ENCODE measurements around the gene UNC13A. TPM values are rescaled to one million over a fixed set of nuclear protein-coding genes. Genes with fewer than 3 reads are reported as not detected.

Gene UNC13A
- polyA plus RNA-seq, 1 of the 3 experiments (the other 2 are of a cell fraction): 0.38 TPM

DNA sequence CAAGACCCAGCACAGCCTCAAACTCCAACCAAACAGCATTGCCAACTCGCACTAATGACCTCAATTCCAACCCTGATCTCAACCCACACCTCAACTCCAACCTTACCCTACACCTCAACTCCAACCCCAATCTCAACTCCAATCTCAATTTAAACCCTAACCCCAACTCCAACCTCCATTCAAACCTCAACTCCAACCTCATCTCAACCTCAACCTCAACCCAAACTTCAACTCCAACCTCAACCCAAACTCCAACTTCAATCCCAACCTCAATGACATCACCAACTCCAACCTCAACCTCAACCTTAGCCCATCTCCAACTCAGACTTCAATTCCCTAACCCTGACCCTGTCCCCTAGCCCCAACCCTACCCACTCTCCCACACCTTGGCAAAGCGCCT, 58.4 kb downstream of the UNC13A start:
- Histone ChIP-seq H3K9me3 (no peaks in the 10 kb centered on the region), H3K36me3 (replicated peaks in 1 of 2; ENCODE audit: control insufficient read depth in 1 of 2, insufficient read depth in 2 of 2, low read length in 1 of 2) (no peaks in the 10 kb centered on the region), H4K20me1 (ENCODE audit: insufficient read depth) (no peaks in the 10 kb centered on the region), H3K27me3 (ENCODE audit: insufficient read depth) (no peaks in the 10 kb centered on the region), H3K4me1 (ENCODE audit: control insufficient read depth in 1 of 2, insufficient read depth in 2 of 2, low read depth in 1 of 2, low read length in 1 of 2) (no peaks in the 10 kb centered on the region), H3K4me3 (ENCODE audit: low read depth in 2 of 2, low read length in 1 of 2) (no peak overlapping the region), H3F3A (replicated peaks; ENCODE audit: insufficient read depth) (no peaks in the 10 kb centered on the region), H3K79me2 (ENCODE audit: insufficient read depth) (no peaks in the 10 kb centered on the region), H3K27ac (ENCODE audit: low read depth in 2 of 2, low read length in 1 of 2) (no peak overlapping the region), H2AFZ (ENCODE audit: low read depth) (no peak overlapping the region), H3K4me2 (no peak overlapping the region), H3K9ac (no peak overlapping the region), H3K9me2 (no peaks in the 10 kb centered on the region)
- ChIA-PET POLR2A (no interaction called here), CTCF (no interaction called here)
- DNase-seq: no peak
- TF ChIP-seq MXI1 (IDR thresholded peaks at IDR 0.05; ENCODE audit: low read depth, low read length) (no peak), TCF12 (IDR thresholded peaks at IDR 0.05) (no peak), CHD2 (IDR thresholded peaks at IDR 0.05; ENCODE audit: low read length, partially characterized antibody) (no peak), MEF2A (IDR thresholded peaks at IDR 0.05; ENCODE audit: borderline replicate concordance, low read depth) (no peak), YY1 (IDR thresholded peaks at IDR 0.05; ENCODE audit: low read depth) (no peak), NFIC (IDR thresholded peaks at IDR 0.05; ENCODE audit: borderline replicate concordance) (no peak), FOXM1 (IDR thresholded peaks at IDR 0.05; ENCODE audit: low read depth) (no peak), EZH2phosphoT487 (IDR thresholded peaks at IDR 0.05; ENCODE audit: borderline replicate concordance, low read depth) (no peak), TAF1 (IDR thresholded peaks at IDR 0.05; ENCODE audit: borderline replicate concordance, low read depth, low read length) (no peak), NRF1 (IDR thresholded peaks at IDR 0.05; ENCODE audit: low read depth, low read length) (no peak), SIN3A (IDR thresholded peaks at IDR 0.05; ENCODE audit: borderline replicate concordance, low read depth, low read length) (no peak), RCOR1 (IDR thresholded peaks at IDR 0.05; ENCODE audit: low read length) (no peak), GATA2 (CRISPR knock-in tag; IDR thresholded peaks at IDR 0.05) (no peak), RXRA (IDR thresholded peaks at IDR 0.05; ENCODE audit: borderline replicate concordance, low read depth) (no peak), EP300 (IDR thresholded peaks at IDR 0.05; ENCODE audit: borderline replicate concordance in 1 of 2, low read depth in 1 of 2, low read length in 1 of 2) (no peak), ELF1 (IDR thresholded peaks at IDR 0.05) (no peak)
- TF ChIP-seq, protein P1, sequence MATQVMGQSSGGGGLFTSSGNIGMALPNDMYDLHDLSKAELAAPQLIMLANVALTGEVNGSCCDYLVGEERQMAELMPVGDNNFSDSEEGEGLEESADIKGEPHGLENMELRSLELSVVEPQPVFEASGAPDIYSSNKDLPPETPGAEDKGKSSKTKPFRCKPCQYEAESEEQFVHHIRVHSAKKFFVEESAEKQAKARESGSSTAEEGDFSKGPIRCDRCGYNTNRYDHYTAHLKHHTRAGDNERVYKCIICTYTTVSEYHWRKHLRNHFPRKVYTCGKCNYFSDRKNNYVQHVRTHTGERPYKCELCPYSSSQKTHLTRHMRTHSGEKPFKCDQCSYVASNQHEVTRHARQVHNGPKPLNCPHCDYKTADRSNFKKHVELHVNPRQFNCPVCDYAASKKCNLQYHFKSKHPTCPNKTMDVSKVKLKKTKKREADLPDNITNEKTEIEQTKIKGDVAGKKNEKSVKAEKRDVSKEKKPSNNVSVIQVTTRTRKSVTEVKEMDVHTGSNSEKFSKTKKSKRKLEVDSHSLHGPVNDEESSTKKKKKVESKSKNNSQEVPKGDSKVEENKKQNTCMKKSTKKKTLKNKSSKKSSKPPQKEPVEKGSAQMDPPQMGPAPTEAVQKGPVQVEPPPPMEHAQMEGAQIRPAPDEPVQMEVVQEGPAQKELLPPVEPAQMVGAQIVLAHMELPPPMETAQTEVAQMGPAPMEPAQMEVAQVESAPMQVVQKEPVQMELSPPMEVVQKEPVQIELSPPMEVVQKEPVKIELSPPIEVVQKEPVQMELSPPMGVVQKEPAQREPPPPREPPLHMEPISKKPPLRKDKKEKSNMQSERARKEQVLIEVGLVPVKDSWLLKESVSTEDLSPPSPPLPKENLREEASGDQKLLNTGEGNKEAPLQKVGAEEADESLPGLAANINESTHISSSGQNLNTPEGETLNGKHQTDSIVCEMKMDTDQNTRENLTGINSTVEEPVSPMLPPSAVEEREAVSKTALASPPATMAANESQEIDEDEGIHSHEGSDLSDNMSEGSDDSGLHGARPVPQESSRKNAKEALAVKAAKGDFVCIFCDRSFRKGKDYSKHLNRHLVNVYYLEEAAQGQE (IDR thresholded peaks at IDR 0.05; ENCODE audit: low read depth, low read length): no peak
- TF ChIP-seq, protein P2, sequence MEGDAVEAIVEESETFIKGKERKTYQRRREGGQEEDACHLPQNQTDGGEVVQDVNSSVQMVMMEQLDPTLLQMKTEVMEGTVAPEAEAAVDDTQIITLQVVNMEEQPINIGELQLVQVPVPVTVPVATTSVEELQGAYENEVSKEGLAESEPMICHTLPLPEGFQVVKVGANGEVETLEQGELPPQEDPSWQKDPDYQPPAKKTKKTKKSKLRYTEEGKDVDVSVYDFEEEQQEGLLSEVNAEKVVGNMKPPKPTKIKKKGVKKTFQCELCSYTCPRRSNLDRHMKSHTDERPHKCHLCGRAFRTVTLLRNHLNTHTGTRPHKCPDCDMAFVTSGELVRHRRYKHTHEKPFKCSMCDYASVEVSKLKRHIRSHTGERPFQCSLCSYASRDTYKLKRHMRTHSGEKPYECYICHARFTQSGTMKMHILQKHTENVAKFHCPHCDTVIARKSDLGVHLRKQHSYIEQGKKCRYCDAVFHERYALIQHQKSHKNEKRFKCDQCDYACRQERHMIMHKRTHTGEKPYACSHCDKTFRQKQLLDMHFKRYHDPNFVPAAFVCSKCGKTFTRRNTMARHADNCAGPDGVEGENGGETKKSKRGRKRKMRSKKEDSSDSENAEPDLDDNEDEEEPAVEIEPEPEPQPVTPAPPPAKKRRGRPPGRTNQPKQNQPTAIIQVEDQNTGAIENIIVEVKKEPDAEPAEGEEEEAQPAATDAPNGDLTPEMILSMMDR (IDR thresholded peaks at IDR 0.05): no peak
- 37% methylated on average over 2 of the region's 2 CpGs for WGBS (ENCODE audit: low lambda C conversion rate)
